ENCODE results near the gene NME7. TPM values are rescaled to one million over a fixed set of nuclear protein-coding genes. Genes with fewer than 3 reads are reported as not detected.

The NME7 gene
- total and polyA plus RNA-seq, 9 donors: 8.5 to 28.1 (median 21.8) TPM

- Histone ChIP-seq H3K27ac (ENCODE audit: low read length) (no peak overlapping the region), H3K9me3 (replicated peaks; ENCODE audit: control insufficient read depth, low read depth, low read length) (no peaks in the 10 kb centered on the region), H3K27me3 (ENCODE audit: control insufficient read depth, insufficient read depth, low read length) (no peaks in the 10 kb centered on the region), H3K36me3 (ENCODE audit: control insufficient read depth, insufficient read depth, low read length) (no peaks in the 10 kb centered on the region), H3K4me1 (ENCODE audit: control insufficient read depth, insufficient read depth, low read length) (no peaks in the 10 kb centered on the region), H3K4me3 (ENCODE audit: low read length) (no peak overlapping the region)
- no peak for DNase-seq
- WGBS (ENCODE audit: insufficient coverage): no CpG with 5 or more reads among the region's 3 CpGs
These were observed 127.0 kb downstream of the NME7 start for GRCh38 chr1:169240449-169241232.

- H3K27ac ChIP-seq (ENCODE audit: low read length): no peak overlapping the region
These were observed 130.7 kb downstream of the NME7 start for GRCh38 chr1:169236880-169237279.

GRCh38 chr1:169236143-169236542 lies 131.5 kb downstream of the NME7 start:
- peak; percentile 70 for DNase-seq
- no peak overlapping the region for H3K27ac ChIP-seq (ENCODE audit: low read length)
- H3K36me3 ChIP-seq (ENCODE audit: control insufficient read depth, insufficient read depth, low read length): no peaks in the 10 kb centered on the region
- no peaks in the 10 kb centered on the region for H3K27me3 ChIP-seq (ENCODE audit: control insufficient read depth, insufficient read depth, low read length)
- H3K9me3 ChIP-seq (replicated peaks; ENCODE audit: control insufficient read depth, low read depth, low read length): no peaks in the 10 kb centered on the region
- H3K4me1 ChIP-seq (ENCODE audit: control insufficient read depth, insufficient read depth, low read length): no peaks in the 10 kb centered on the region
- H3K4me3 ChIP-seq (ENCODE audit: low read length): no peak overlapping the region
- no CpG with 5 or more reads among the region's 1 CpG for WGBS (ENCODE audit: insufficient coverage)

More at GRCh38 chr1:169236880-169237279, 130.7 kb downstream of the NME7 start:
- Histone ChIP-seq H3K4me1 (ENCODE audit: control insufficient read depth, insufficient read depth, low read length) (no peaks in the 10 kb centered on the region), H3K9me3 (replicated peaks; ENCODE audit: control insufficient read depth, low read depth, low read length) (no peaks in the 10 kb centered on the region), H3K4me3 (ENCODE audit: low read length) (no peak overlapping the region), H3K36me3 (ENCODE audit: control insufficient read depth, insufficient read depth, low read length) (no peaks in the 10 kb centered on the region), H3K27me3 (ENCODE audit: control insufficient read depth, insufficient read depth, low read length) (no peaks in the 10 kb centered on the region)
- DNase-seq: no peak
- no CpG with 5 or more reads among the region's 4 CpGs for WGBS (ENCODE audit: insufficient coverage)

GRCh38 chr1:169235568-169235967 lies 132.0 kb downstream of the NME7 start:
- no peak overlapping the region for H3K27ac ChIP-seq (ENCODE audit: low read length)
- H3K4me1 ChIP-seq (ENCODE audit: control insufficient read depth, insufficient read depth, low read length): no peaks in the 10 kb centered on the region
- no peaks in the 10 kb centered on the region for H3K27me3 ChIP-seq (ENCODE audit: control insufficient read depth, insufficient read depth, low read length)
- DNase-seq: peak; percentile 13
- H3K36me3 ChIP-seq (ENCODE audit: control insufficient read depth, insufficient read depth, low read length): no peaks in the 10 kb centered on the region
- no peaks in the 10 kb centered on the region for H3K9me3 ChIP-seq (replicated peaks; ENCODE audit: control insufficient read depth, low read depth, low read length)
- no CpG with 5 or more reads among the region's 2 CpGs for WGBS (ENCODE audit: insufficient coverage)
- H3K4me3 ChIP-seq (ENCODE audit: low read length): no peak overlapping the region

GRCh38 chr1:169234780-169235179 lies 132.8 kb downstream of the NME7 start:
- Histone ChIP-seq H3K27ac (ENCODE audit: low read length) (no peak overlapping the region), H3K36me3 (ENCODE audit: control insufficient read depth, insufficient read depth, low read length) (no peaks in the 10 kb centered on the region), H3K27me3 (ENCODE audit: control insufficient read depth, insufficient read depth, low read length) (no peaks in the 10 kb centered on the region), H3K4me3 (ENCODE audit: low read length) (no peak overlapping the region), H3K4me1 (ENCODE audit: control insufficient read depth, insufficient read depth, low read length) (no peaks in the 10 kb centered on the region), H3K9me3 (replicated peaks; ENCODE audit: control insufficient read depth, low read depth, low read length) (no peaks in the 10 kb centered on the region)
- WGBS (ENCODE audit: insufficient coverage): no CpG with 5 or more reads among the region's 3 CpGs
- DNase-seq: no peak

GRCh38 chr1:169217636-169218035 lies 150.0 kb downstream of the NME7 start:
- no CpG with 5 or more reads among the region's 3 CpGs for WGBS (ENCODE audit: insufficient coverage)

GRCh38 chr1:169214598-169214997 lies 153.0 kb downstream of the NME7 start:
- WGBS (ENCODE audit: insufficient coverage): 94% methylated on average over 4 of the region's 4 CpGs
- no peaks in the 10 kb centered on the region for H3K4me1 ChIP-seq (ENCODE audit: control insufficient read depth, insufficient read depth, low read length)
- no peaks in the 10 kb centered on the region for H3K27me3 ChIP-seq (ENCODE audit: control insufficient read depth, insufficient read depth, low read length)
- no peak overlapping the region for H3K4me3 ChIP-seq (ENCODE audit: low read length)
- H3K36me3 ChIP-seq (ENCODE audit: control insufficient read depth, insufficient read depth, low read length): no peaks in the 10 kb centered on the region
- no peaks in the 10 kb centered on the region for H3K9me3 ChIP-seq (replicated peaks; ENCODE audit: control insufficient read depth, low read depth, low read length)
- no peak overlapping the region for H3K27ac ChIP-seq (ENCODE audit: low read length)
- DNase-seq: no peak

More at GRCh38 chr1:169217636-169218035, 150.0 kb downstream of the NME7 start:
- H3K4me3 ChIP-seq (ENCODE audit: low read length): no peak overlapping the region
- no peaks in the 10 kb centered on the region for H3K4me1 ChIP-seq (ENCODE audit: control insufficient read depth, insufficient read depth, low read length)
- H3K27me3 ChIP-seq (ENCODE audit: control insufficient read depth, insufficient read depth, low read length): no peaks in the 10 kb centered on the region
- no peaks in the 10 kb centered on the region for H3K36me3 ChIP-seq (ENCODE audit: control insufficient read depth, insufficient read depth, low read length)
- DNase-seq: no peak
- H3K9me3 ChIP-seq (replicated peaks; ENCODE audit: control insufficient read depth, low read depth, low read length): no peaks in the 10 kb centered on the region
- no peak overlapping the region for H3K27ac ChIP-seq (ENCODE audit: low read length)

- no peak overlapping the region for H3K4me3 ChIP-seq (ENCODE audit: low read length)
- no peak overlapping the region for H3K27ac ChIP-seq (ENCODE audit: low read length)
- no peaks in the 10 kb centered on the region for H3K27me3 ChIP-seq (ENCODE audit: control insufficient read depth, insufficient read depth, low read length)
- DNase-seq: no peak
- no peaks in the 10 kb centered on the region for H3K36me3 ChIP-seq (ENCODE audit: control insufficient read depth, insufficient read depth, low read length)
- H3K9me3 ChIP-seq (replicated peaks; ENCODE audit: control insufficient read depth, low read depth, low read length): no peaks in the 10 kb centered on the region
- H3K4me1 ChIP-seq (ENCODE audit: control insufficient read depth, insufficient read depth, low read length): no peaks in the 10 kb centered on the region
These were observed 155.5 kb downstream of the NME7 start for GRCh38 chr1:169212088-169212487.

- Histone ChIP-seq H3K27ac (ENCODE audit: low read length) (no peak overlapping the region), H3K36me3 (ENCODE audit: control insufficient read depth, insufficient read depth, low read length) (no peaks in the 10 kb centered on the region), H3K27me3 (ENCODE audit: control insufficient read depth, insufficient read depth, low read length) (no peaks in the 10 kb centered on the region), H3K4me3 (ENCODE audit: low read length) (no peak overlapping the region), H3K4me1 (ENCODE audit: control insufficient read depth, insufficient read depth, low read length) (no peaks in the 10 kb centered on the region), H3K9me3 (replicated peaks; ENCODE audit: control insufficient read depth, low read depth, low read length) (no peaks in the 10 kb centered on the region)
- DNase-seq: peak; percentile 14
- WGBS (ENCODE audit: insufficient coverage): no CpG with 5 or more reads among the region's 1 CpG
These were observed 159.6 kb downstream of the NME7 start for GRCh38 chr1:169207797-169208520.

GRCh38 chr1:169204157-169204556 lies 163.4 kb downstream of the NME7 start:
- Histone ChIP-seq H3K36me3 (ENCODE audit: control insufficient read depth, insufficient read depth, low read length) (no peaks in the 10 kb centered on the region), H3K9me3 (replicated peaks; ENCODE audit: control insufficient read depth, low read depth, low read length) (no peaks in the 10 kb centered on the region)
- DNase-seq: no peak

More at GRCh38 chr1:169204157-169204556, 163.4 kb downstream of the NME7 start:
- Histone ChIP-seq H3K4me1 (ENCODE audit: control insufficient read depth, insufficient read depth, low read length) (no peaks in the 10 kb centered on the region), H3K27ac (ENCODE audit: low read length) (no peak overlapping the region), H3K4me3 (ENCODE audit: low read length) (no peak overlapping the region), H3K27me3 (ENCODE audit: control insufficient read depth, insufficient read depth, low read length) (no peaks in the 10 kb centered on the region)
